HG02588 (cell line): ENCODE measurements around the gene ABCG5.

Experiments
- ATAC-seq: cut with Tn5 transposase; IDR thresholded peaks from one replicate; pipeline ENCODE4 v1.9.1; 2021; ENCODE audit warnings: mild to moderate bottlenecking, moderate library complexity; ENCODE audit not compliant: unreplicated experiment

The ABCG5 gene

DNA sequence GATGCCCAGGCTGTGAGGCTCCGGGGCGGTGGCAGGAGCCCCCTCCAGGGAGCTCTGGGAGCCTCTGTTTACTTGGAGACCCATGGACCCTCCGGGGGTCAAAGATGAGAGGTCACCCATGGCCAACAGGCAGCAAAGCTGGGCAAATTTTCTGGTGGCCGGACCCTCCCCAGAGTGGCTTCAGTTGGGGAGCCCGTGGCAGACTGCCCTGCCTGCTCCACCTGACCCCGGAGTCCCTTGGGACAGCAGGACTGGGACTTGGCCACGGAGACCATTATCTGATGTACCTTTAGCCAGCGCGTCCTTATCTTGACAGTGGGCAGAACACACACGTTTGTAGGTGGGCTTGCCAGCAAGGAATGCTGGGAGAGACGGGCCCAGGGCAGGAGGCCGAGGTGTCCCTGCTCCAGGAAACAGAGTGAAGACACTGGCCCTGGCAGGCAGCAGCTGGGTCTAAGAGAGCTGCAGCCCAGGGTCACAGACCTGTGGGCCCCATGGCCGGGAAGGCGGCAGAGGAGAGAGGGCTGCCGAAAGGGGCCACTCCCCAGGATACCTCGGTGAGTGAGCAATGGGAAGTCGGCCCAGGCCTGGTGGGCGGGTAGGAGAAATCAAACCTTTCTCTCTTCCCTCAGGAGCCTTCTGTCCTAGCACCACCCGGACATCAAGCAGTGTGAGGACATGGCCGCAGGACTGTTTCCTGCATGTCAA is at the start of gene ABCG5, which contains the start of gene ABCG8:
Gene ABCG5, minus strand, starts transcription at position 280 of the 708 bp plus-strand sequence. Its CDS starts 160 bp downstream, at position 120.
Gene ABCG8, plus strand, starts transcription at position 412 of the 708 bp plus-strand sequence. Its CDS starts 83 bp downstream, at position 495.
- ATAC-seq = no peak

DNA sequence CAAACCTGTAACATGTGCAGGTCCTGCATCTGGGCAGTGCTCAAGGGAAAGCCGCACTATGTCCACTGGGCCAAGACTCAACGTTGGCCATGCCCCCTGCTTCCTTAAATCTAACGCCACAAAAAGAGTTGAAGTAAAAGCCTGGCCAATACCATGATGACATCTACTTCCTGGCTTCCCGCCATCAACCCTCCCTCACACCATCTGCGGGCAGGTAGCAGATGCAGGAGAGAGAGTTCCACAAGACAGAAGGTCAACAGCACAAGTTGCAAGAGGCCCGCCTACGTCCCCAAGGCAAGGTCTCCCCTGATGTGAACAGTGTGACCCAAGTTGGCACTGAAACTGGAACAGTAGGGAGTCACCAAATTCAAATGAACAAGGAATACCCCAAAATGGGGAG is 48.5 kb upstream of the ABCG5 start:
- ATAC-seq = no peak

DNA sequence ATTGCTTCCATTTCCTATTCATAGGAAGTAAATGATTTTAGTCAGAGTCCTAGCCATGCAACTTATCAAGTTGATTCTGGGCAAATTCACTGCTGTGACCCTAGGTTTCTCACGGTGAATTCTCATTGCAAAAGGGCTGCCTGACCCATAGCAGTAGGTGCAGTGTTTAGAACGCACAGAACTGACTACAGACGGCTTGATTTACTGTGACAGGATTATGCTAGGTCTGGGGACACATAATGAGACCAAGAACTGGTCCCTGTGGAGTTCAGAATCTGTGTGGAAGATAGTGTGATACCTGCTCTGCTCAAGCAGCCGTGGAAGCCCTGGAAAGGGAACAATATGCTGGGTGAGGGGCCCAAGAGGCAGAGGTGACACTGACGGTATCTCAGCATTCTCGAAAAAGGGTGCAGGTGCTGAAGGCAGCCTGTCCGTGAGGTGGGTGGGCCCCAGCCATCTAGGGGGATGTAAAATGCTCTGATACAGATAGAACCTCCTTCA is 46.5 kb upstream of the ABCG5 start:
- ATAC-seq = no peak

DNA sequence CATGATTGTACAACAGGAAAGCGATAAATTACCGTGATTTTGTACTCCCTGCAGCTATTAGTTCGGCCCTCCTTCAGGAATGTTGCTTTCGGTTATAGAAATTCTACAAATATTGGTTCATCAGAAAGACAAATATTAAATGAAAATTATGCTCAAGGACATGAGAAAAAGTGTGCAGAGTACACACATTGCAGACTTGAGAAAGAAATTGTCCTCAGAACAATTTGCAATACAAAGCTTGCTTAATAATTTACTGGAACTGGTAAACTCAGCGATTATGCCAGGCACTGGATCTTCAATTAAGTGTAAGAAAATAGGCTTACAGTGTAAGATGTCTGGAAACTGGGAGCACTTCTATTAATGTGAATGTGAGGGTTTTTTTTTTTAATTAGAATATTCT is 46.0 kb upstream of the ABCG5 start:
- no peak for ATAC-seq

DNA sequence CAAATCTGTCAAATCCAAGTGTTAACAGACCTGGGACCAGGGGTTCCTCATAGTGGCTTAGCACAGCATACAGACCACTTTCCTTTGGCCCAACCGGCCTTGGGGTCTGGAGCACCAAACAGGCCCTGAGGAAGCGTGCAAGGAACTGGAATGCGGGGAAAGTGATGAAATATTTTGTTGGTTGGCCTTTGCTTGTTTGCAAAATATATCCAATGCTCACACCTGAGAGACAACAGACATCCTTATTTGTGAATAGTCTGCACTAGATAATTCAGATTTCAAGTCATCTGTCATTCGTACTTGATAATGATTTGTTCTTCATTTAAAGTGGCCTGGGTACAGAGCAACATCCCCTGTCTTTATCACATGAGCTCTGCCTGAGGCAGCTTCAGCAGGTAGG is 43.7 kb upstream of the ABCG5 start:
- ATAC-seq = no peak

DNA sequence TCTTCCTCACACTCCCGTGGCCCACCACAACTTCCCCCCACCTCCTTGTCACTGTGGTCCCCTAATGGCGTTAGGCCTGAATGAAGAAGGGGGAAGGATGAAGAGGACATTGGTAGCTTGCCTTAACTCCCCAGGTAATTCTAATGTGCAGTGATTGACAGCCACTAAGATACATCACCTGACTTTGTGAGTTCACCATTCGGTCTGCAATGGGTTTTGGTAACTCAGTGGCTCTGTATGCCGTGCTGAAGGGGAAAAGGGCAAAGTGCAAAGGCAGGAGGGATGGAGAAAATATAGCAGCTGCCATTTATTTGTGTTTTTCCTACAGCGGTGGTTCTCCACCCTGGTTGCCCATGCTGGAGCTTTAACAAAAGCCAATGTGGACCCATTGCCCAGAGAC is 42.3 kb upstream of the ABCG5 start:
- ATAC-seq = no peak

DNA sequence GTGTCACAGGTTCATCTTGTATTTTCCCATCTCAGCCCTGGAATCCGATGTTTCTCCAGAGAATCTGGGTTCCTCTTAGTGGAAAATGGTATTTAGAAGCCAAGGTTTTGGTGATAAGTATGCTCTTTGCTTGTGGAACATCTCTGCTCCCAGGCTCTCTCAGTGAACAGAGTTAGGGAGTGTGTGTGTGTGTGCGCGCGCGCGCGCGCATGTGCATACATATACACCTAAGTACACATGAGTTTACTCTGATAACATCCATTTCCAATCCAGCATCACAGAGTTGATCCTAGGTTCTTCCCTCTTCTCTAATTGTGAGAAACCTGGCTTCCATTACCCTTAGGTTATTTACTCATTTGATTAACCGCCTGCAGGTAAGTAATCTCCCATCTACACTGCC is 41.8 kb upstream of the ABCG5 start:
- no peak for ATAC-seq

DNA sequence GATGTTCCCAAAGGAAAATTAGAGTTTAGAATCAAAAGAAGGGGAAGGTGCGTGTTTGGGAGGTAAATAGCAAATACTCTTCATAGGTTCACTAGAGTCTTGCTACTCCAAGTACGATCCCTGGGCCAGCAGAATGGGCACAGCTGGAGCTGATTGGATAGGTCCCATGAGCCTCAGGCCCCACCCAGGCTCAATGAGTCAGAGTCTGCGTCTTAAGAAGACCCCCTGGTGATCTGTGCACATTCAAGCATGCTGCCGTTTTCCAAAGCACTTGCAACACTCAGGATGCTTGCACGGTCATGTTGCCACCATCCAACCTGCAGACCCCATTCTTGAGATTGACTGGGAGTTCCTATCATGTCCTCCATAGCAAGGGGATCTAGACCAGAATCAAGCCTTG is 40.6 kb upstream of the ABCG5 start:
- no peak for ATAC-seq

DNA sequence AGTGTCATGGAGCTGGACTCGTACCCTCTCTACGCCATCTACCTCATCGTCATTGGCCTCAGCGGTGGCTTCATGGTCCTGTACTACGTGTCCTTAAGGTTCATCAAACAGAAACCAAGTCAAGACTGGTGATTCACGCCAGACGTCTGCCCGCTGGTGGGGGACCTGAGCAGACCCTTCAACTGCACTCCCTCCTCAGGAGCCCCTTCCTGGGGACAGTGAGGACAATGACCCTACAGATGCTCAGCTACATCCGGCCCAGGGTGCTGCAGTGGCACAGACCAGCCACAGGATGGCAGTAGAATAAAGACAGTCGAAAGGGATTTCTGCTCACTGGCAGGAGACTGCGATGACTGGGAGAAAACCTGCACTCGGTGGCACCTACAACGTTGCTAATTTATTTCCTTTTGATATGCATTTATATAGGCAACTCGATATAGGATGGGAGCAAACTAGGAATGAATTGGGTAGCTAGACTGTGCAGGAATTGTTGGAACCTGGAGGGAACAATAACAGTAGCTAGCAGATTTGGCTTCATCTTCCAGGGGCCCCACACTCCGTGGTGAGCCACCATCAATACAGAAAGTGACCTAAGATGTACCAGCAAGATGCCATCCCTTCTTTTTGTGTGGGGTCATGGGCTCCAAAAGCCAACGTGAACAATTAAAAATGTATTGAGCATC is 39.3 kb upstream of the ABCG5 start:
- ATAC-seq = peak; percentile 66

DNA sequence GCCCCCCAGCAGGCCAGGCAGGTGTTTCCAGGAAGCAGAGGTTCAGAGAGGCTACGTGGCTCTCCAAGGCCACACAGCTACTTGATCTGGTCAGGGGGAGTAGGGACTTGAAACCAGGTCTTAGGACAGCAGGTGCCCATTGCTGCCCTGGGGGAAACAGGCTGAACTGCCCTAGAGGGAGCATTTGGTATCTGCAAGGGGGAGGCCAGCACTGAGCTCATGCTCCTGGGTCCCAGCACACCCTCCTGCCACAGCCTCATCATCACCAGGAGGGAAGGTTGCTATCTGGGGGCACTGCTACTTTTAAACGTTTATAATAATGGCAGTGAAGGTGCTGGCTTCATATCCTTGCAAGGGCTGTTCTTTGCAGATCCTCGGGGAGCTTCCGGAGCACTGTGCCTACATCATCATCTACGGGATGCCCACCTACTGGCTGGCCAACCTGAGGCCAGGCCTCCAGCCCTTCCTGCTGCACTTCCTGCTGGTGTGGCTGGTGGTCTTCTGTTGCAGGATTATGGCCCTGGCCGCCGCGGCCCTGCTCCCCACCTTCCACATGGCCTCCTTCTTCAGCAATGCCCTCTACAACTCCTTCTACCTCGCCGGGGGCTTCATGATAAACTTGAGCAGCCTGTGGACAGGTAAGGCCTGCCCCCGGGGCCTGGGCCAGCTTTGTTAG is 36.3 kb upstream of the ABCG5 start:
- no peak for ATAC-seq

DNA sequence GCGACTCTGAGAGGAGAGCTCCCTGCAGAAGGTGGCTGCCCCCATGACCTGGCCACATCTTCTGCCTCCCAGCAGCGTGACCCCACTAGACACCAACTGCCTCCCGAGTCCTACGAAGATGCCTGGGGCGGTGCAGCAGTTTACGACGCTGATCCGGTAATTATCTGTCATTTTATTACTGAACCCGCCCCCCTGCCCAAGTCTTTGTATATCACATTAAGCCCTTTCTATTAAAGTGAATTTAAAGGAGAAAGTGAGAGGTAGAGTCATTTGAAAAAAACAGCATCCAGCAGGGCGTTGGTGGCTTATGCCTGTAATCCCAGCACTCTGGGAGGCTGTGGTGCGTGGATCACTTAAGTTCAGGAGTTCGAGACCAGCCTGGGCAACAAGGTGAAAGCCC is 33.5 kb upstream of the ABCG5 start:
- no peak for ATAC-seq

DNA sequence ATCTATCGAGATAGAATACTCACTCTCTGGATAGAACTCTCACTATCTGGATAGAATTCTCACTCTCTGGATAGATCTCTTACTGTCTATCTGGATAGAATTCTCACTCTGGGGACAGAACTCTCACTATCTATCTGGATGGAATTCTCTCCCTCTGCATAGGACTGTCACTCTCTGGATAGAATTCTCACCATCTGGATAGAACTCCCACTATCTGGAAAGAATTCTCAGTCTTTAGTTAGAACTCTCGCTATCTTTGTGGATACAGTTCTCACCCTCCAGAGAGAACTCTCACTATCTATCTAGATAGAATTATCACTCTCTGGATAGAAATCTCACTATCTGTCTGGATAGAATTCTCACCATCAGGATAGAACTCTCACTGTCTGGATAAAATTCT is 16.7 kb upstream of the ABCG5 start:
- ATAC-seq = no peak

DNA sequence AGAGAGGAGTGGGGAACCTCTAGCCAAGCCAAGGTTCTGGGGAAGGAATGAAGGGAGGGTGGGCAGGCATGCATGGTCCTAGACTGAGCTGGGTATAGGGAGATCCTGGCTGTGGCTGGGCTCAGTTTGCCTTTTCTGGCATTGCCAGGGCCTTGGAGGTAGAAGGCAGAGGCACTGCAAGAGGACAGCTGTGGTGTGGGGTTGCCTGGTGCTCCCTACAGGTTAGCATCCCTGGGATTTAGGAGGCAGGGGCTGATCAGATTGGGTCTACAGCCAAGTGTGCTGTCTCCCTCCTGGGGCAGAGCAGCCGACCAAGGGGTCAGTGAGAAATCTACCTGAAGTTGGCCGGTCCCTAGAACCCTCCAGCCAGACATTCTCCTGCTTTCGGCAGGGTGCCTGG is 16.0 kb upstream of the ABCG5 start:
- no peak for ATAC-seq

DNA sequence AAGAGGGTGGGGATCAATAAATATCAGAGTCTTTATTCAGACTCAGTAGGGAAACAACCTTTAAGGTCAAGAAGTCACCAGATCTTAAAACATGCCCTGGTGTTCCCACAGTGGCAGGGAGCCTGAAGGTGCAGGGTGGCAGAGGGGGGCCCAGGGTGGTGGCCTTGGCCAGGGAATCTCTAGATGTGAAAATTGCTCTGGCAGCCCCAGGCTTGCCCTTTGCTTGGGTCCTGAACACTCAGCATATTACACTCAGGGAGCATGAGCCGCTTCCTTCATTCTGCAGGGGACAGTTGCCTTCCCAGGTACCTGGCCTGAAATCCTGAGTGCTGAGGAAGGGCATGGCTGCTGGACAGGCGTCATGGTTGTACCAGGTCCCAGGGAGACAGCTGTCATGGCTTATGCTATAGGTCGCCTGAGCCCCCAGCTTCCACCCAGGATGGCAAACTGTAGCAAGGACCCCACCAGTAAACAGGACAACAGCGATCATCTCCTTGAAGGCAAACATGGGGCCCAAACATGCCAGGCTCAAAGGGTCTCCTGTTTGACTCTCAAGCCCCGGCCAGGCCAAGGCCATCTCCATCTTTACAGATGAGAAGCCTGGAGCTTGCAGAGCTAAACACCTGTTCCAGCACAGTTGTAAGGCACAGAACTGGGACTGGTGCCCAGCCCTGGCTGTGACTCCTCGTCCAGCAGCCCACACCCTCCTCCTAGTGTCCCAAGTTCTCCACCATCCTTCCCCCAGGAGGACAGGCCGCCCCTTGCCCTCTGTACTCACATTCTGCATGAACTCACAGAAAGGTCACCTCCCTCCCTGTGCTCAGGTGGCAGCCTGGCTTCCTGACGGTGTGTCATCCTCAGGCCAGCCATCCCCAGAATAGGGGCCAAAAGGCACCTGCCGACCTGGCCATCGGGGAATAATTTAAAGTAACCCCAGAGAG is 14.8 kb upstream of the ABCG5 start:
- ATAC-seq = no peak

DNA sequence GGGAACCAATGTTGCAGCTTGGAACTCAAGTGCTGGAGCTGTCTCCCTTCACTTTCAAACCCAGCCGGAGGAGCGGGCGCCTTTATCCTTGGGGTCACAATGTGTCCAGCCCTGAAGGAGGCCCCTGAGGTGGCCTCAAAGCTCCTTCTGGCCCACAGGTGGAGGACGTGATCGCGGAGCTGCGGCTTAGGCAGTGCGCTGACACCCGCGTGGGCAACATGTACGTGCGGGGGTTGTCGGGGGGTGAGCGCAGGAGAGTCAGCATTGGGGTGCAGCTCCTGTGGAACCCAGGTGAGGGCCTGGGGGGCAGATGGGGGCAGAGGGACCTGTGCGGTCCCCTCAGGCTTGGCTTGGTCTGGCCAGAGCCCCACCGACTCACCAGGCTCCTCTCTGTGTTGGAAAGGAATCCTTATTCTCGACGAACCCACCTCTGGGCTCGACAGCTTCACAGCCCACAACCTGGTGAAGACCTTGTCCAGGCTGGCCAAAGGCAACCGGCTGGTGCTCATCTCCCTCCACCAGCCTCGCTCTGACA is 13.6 kb upstream of the ABCG5 start:
- ATAC-seq = no peak

DNA sequence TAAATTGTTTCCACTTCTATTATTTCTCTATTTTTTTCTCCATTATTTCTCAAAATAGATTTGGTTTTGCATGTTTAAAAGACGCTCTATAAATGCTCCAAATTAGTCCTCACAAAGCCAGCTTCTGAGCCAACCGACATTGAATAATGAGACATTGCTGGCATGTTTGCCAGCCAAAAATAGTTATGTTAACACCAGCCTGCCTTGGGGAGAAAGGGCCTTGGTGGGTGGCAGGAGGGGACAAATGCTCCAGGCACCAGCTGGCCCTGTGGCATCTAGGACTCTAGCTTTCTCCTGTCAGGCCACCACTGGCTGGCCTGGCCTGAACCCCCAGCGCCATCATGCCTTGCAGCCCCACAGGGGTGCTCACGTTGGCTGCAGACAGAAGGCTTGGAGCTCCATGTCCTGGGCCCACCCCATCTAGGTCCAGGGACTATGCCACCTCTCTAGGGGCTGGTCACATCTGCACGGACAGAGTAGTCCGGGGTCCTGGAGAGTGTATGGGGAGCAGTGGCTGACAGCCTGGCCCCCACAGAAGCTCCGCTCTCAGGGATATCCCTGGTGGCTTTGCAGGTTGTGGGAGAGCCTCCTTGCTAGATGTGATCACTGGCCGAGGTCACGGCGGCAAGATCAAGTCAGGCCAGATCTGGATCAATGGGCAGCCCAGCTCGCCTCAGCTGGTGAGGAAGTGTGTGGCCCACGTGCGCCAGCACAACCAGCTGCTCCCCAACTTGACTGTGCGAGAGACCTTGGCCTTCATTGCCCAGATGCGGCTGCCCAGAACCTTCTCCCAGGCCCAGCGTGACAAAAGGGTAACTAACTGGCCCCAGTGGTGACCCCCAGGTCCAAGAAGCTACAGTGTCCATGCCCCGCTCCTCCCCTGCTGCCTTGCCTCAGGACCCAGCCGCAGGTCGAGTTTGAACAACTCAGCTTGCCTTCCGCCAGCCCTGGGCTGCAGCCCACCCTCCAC is 12.7 kb upstream of the ABCG5 start:
- no peak for ATAC-seq

DNA sequence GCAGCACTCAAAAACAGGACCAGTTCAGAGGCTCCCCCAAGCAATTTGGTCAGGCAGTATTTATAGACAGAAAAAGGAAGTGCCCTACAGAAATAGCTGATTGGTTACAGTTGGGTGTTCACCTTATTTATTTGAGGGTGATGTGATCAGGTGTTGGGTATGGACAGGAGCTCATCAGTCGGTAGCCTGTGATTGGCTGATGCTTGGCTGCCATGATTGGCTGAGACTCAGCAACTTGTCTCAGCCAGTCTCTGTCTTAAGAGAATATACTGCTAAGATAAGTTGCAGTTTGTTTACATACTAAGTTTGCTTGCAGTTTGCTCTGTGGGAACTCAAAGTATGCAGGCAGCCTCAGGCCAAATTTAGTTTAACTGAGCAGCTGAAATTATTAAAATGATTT is 9.6 kb upstream of the ABCG5 start:
- ATAC-seq = no peak

DNA sequence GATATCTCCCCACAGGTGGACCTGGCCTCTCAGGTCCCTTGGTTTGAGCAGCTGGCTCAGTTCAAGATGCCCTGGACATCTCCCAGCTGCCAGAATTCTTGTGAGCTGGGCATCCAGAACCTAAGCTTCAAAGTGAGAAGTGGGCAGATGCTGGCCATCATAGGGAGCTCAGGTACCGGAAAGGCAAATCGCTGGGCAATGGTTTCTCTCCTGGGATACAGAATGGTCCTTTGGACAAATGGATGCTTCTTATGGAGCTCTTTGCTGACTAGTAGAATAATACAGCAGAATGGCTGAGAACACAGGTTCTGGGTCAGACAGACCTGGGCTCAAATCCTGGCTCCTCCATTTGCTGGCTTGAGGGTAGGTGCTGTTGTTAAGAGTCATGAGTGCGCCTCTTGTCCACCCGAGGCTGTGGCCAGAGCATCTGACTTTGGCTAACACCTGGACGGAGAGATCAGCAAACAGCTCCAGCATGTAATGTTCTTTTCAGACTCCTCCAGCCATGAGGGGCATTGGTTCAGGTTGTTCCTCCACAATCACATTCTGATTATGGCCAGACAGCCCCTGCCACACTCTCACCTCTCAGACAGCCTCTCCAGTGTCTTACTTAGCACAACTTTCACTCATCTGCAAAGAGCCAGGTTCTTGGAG is 7.6 kb upstream of the ABCG5 start:
- ATAC-seq = no peak

DNA sequence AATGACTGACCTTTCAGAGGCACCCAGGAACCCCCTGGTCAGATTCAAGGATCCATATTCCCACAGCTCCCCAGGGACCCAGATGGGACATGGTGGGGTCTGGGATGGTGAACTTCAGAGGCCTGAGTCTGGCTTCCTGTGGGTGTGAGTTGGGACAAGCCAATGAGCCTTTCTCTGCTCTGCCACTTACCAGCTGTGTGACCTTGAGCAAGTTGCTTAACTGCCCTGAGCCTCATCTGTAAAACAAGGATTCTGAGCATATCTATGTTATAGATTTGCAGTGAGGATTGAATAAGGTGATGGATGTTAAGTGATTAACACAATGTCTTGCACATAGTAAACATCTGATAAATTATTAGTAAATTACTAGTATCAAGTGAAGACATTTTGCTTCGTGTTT is 6.5 kb upstream of the ABCG5 start:
- ATAC-seq = no peak
